LNCAP (cell line): ENCODE data around the gene SERPINE2.

Experiments used
- TF ChIP-seq, protein P1 (sequence below): fragments of 450-650 bp; IDR thresholded peaks from 2 replicates; pipeline ENCODE4 v1.5.1; 2017; ENCODE audit warnings: mild to moderate bottlenecking

Gene SERPINE2

DNA sequence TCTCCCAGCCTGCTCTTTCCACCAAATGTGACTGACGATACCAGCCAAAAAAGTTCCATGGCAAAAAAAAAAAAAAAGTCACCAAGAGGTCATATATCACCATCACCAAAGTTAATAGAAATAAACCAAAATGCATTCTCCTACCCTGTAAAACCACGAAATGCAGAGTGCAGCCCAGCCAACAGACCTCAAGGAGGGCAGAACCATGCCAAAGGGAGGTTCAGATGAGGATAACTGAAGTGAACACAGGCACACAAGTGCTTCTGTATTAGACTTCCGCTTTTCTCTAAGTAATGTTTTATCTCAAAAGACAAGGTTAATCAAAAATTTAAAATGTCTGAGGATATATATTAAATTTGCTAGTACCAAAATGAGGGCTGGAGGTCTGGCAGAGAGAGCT, 5.5 kb downstream of the SERPINE2 start:
- TF ChIP-seq, protein P1, sequence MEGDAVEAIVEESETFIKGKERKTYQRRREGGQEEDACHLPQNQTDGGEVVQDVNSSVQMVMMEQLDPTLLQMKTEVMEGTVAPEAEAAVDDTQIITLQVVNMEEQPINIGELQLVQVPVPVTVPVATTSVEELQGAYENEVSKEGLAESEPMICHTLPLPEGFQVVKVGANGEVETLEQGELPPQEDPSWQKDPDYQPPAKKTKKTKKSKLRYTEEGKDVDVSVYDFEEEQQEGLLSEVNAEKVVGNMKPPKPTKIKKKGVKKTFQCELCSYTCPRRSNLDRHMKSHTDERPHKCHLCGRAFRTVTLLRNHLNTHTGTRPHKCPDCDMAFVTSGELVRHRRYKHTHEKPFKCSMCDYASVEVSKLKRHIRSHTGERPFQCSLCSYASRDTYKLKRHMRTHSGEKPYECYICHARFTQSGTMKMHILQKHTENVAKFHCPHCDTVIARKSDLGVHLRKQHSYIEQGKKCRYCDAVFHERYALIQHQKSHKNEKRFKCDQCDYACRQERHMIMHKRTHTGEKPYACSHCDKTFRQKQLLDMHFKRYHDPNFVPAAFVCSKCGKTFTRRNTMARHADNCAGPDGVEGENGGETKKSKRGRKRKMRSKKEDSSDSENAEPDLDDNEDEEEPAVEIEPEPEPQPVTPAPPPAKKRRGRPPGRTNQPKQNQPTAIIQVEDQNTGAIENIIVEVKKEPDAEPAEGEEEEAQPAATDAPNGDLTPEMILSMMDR, result no peak

DNA sequence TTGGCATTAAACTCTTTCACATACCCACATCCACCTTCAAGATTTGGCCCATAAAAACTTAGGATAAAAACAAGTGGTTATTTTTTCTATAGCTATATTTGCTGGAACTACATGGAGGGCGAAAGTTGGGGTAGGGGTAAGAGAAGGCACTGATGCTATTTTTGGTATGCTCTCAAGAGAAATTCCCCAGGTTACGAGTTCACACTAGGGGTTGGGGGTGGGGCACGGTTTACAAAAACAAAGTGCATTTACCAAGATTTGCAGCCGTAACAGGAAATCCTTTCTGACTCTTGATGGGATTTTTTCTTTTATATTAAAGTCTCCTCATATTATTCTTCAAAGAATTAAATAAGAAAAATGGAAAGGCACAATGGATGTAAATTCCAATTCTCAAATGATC, 6.8 kb downstream of the SERPINE2 start:
- TF ChIP-seq, protein P1, result no peak

- TF ChIP-seq, protein P1, result no peak
These were observed 7.6 kb downstream of the SERPINE2 start for GRCh38 chr2:224031358-224031970.

- TF ChIP-seq, protein P1, result no peak
These were observed 8.3 kb downstream of the SERPINE2 start for GRCh38 chr2:224030786-224031185.

DNA sequence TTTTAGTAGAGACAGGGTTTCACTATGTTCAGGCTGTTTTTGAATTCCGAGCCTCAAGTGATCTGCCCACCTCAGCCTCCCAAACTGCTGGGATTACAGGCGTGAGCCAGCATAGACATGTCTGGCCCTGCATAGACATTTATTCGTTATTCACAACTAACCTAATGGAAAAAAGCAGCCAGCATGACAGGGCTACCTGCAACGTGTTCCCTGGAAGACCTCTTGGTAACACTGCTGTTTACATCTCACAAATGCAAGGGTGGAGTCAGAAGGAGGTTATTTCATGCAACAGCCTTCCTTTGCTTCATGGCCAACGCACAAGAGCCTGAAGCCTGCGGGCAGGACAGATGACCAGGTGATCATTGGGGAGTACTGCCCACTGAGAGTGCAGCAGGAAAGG, 9.2 kb downstream of the SERPINE2 start:
- TF ChIP-seq, protein P1, result no peak

GRCh38 chr2:224027931-224028330, 11.2 kb downstream of the SERPINE2 start:
- TF ChIP-seq, protein P1, result no peak

DNA sequence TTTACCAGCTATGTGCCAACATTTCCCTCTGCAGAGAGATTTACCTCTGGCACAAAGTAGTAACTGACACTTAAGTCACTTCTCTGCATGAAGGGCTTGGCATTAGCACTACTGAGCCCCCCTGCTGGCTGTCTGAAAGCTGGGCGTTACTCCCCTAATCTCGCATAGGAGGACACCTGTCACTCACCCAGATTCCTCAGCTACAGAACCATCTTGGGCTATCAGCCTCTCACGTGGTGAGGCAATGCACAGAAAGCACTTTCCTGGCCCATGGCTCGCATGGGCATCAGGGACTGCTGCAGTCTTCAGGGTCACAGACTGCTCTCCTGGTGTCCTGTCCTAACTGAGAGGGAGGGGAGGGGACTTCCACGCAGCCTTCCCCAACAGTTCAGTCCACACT, 12.0 kb downstream of the SERPINE2 start:
- TF ChIP-seq, protein P1, result no peak

- TF ChIP-seq, protein P1, result no peak
These were observed 13.2 kb downstream of the SERPINE2 start for GRCh38 chr2:224025874-224026273.
